Effector memory CD4-positive, alpha-beta T cell (primary cell): ENCODE results near the gene VPS39.
"Not testable (repeated sequence)": the region's sequence is repeated elsewhere in the genome, so short reads cannot be mapped to it uniquely, and the experiment has no call there.

ENCODE experiments used
- DNase-seq, 3 donors: peaks; one replicate each; pipeline ENCODE4 v3.0.0-alpha.2; 2020
- H3K27ac ChIP-seq: 2 replicates; pipeline ENCODE4 v1.7.0; 2013; ENCODE audit warnings: mild to moderate bottlenecking, low read length, moderate library complexity; ENCODE audit not compliant: insufficient read depth, poor library complexity, severe bottlenecking
- H3K27me3 ChIP-seq: replicated peaks from 2 replicates; pipeline ENCODE4 v1.7.0; 2013; ENCODE audit warnings: mild to moderate bottlenecking, low read length; ENCODE audit not compliant: insufficient read depth, control insufficient read depth, poor library complexity, severe bottlenecking
- H3K36me3 ChIP-seq: 2 replicates; pipeline ENCODE4 v1.7.0; 2013; ENCODE audit warnings: mild to moderate bottlenecking, low read length, moderate library complexity; ENCODE audit not compliant: control insufficient read depth, insufficient read depth
- H3K4me1 ChIP-seq: 2 replicates; pipeline ENCODE4 v1.7.0; 2013; ENCODE audit warnings: low read length, mild to moderate bottlenecking; ENCODE audit not compliant: control insufficient read depth, insufficient read depth, poor library complexity, severe bottlenecking
- H3K4me3 ChIP-seq: 2 replicates; pipeline ENCODE4 v1.7.0; 2013; ENCODE audit warnings: low read length, low read depth, mild to moderate bottlenecking; ENCODE audit not compliant: insufficient read depth, poor library complexity, severe bottlenecking
- H3K9me3 ChIP-seq: 2 replicates; pipeline ENCODE4 v1.7.0; 2013; ENCODE audit warnings: mild to moderate bottlenecking, low read length, moderate library complexity; ENCODE audit not compliant: control insufficient read depth
- total RNA-seq, 3 donors: gene quantifications; one replicate each; lab custom pipeline; 2026; lab: John Stamatoyannopoulos, UW

The VPS39 gene
- 88.4 to 129 (median 95.2) reads per million in 3 donors for total RNA-seq

DNA sequence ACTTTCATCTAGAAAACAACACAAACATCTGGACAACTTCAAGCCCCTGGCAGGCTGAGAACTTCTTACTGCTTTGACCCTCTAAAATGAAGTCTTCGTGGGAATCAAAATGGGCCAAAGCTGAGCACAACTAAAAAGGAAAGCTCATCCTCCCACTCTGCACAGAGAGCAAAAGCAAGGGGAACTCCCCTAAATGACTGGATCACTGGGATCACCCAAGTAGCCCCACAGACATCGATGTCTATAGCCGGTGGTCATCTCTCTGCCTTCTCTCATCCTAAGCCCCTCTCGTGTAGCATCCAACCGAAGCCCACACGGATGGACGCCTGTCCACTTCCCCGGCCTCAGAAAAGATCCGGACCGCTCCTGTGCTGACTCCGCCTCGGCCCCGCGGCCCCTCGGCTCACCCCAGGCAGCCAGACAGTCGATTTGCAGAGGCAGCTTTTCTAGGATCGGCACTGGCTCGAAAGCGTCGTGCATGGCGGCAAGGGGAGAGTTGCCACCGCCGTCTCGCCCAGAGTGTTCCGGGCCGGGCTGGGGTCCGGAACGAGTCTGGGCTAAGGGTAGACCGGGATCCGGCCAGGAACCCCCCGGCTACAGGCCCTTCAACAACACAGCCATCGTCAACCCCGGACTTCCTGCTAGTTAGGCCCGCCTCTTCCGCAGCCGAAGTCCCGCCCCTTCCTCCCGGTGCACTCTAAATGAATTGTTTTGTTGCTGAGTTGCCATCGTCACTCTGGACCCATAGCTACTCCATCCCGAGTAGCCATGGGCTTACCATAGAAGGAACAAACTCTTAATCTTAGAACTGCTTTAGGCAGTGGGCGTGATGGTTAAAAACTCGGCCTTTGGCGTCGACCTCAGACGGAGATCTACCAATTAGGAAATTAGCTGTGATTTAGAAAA, at the start of gene VPS39:
Gene VPS39, minus strand, starts transcription at position 631 of the 906 bp plus-strand sequence. Its CDS starts 151 bp downstream, at position 480.
- peaks cover 21% of the 10 kb centered on the region for H3K36me3 ChIP-seq
- peak; percentile 60 to 71 (median 68) for DNase-seq
- no peaks in the 10 kb centered on the region for H3K9me3 ChIP-seq
- H3K27ac ChIP-seq, result peak within 1 kb of the TSS; percentile 84
- H3K4me3 ChIP-seq, result peak within 1 kb of the TSS; percentile 93
- peaks cover 14% of the 10 kb centered on the region for H3K4me1 ChIP-seq
- no peaks in the 10 kb centered on the region for H3K27me3 ChIP-seq

DNA sequence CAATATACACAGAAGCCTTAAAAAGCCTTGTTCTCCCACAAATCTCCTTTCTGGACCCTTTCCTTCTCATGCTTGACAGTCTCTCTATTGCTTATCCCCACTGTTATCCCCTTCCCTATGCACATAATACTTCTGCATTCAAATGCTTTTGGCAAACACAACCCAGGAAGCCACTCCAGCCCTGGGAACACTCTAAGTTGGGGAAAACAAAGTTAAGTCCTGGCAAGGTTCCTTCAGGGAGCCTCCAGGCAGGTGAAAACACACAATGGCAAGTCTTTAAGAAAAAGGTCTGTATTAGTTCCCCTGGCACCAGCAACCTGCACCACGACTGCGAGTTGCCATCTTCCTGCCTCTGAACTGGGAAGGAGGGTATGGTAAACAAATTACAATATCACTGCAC, 45.2 kb upstream of the VPS39 start:
- Histone ChIP-seq H3K27me3 (no peaks in the 10 kb centered on the region), H3K4me3 (no peak overlapping the region), H3K9me3 (no peaks in the 10 kb centered on the region), H3K4me1 (no peaks in the 10 kb centered on the region), H3K36me3 (peaks cover 18% of the 10 kb centered on the region), H3K27ac (no peak overlapping the region)
- DNase-seq, result no peak

DNA sequence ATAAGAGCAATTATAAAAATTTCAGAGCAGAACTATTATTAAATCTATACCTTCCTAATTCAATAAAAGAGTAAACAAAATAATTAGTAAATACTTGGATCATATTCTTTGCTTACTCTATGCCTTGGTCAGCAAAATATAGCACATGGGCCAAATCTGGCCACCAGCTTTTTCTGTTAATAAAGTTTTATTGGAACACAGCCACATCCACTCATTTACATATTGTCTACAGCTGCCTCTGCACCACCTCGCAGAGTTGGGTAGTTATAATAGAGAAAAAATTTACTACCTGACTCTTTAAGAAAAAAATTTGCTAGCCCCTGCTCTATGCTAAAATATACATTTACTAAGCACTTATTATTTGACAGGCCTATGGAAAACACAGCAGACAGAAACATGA, 32.7 kb upstream of the VPS39 start:
- DNase-seq, result no peak
- H3K9me3 ChIP-seq, result no peaks in the 10 kb centered on the region
- no peaks in the 10 kb centered on the region for H3K4me1 ChIP-seq
- H3K36me3 ChIP-seq, result peaks cover 48% of the 10 kb centered on the region
- no peaks in the 10 kb centered on the region for H3K27me3 ChIP-seq
- H3K27ac ChIP-seq, result no peak overlapping the region
- H3K4me3 ChIP-seq, result no peak overlapping the region

GRCh38 chr15:42239528-42240182, 31.6 kb upstream of the VPS39 start:
- no peak for DNase-seq
- no peaks in the 10 kb centered on the region for H3K4me1 ChIP-seq
- H3K4me3 ChIP-seq, result no peak overlapping the region
- H3K9me3 ChIP-seq, result no peaks in the 10 kb centered on the region
- peaks cover 56% of the 10 kb centered on the region for H3K36me3 ChIP-seq
- no peaks in the 10 kb centered on the region for H3K27me3 ChIP-seq
- H3K27ac ChIP-seq, result no peak overlapping the region

DNA sequence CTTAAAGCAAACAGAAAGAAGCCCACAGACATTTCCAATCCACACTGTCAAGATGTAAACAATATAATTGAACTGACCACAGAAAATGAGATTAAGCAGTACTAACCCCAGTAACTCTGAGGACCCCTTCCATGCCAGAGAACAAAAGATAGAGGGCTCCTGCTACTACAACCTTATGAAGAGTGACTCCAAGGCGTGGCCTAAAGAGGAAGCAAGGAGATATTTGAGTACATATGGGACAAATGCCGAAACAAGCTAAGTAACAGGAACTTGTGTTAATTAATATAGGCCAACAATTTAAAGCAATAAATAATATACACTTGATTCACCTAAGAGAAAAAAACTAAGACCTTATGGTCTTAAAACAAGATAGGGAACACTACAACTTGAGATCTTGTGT, 25.0 kb upstream of the VPS39 start:
- Histone ChIP-seq H3K36me3 (peaks cover 68% of the 10 kb centered on the region), H3K9me3 (no peaks in the 10 kb centered on the region), H3K4me1 (no peaks in the 10 kb centered on the region), H3K27ac (no peak overlapping the region), H3K4me3 (no peak overlapping the region), H3K27me3 (no peaks in the 10 kb centered on the region)
- DNase-seq, result no peak

DNA sequence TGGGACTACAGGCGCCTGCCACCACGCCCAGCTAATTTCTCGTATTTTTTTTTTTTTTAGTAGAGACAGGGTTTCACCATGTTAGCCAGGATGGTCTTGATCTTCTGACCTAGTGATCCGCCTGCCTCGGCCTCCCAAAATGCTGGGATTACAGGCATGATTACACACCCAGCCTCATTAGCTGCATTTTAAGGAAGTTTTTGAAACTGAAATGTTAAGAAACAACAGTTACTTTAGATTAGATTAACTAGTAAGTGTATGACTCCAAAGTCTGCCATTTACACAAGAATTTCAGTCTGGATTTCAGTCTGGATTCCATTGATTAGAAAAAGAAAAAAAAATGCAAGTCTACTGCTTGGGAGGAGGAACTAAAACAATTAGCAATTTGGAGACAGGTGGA, 24.5 kb upstream of the VPS39 start:
- Histone ChIP-seq H3K27me3 (no peaks in the 10 kb centered on the region), H3K4me1 (no peaks in the 10 kb centered on the region), H3K27ac (no peak overlapping the region), H3K9me3 (no peaks in the 10 kb centered on the region), H3K36me3 (peaks cover 66% of the 10 kb centered on the region), H3K4me3 (no peak overlapping the region)
- DNase-seq, result no peak

- Histone ChIP-seq H3K4me3 (no peak overlapping the region), H3K27ac (no peak overlapping the region), H3K27me3 (no peaks in the 10 kb centered on the region), H3K36me3 (peaks cover 66% of the 10 kb centered on the region), H3K9me3 (no peaks in the 10 kb centered on the region), H3K4me1 (no peaks in the 10 kb centered on the region)
- DNase-seq, result no peak
These were observed 23.0 kb upstream of the VPS39 start for GRCh38 chr15:42231088-42231487.

- H3K36me3 ChIP-seq, result peaks cover 73% of the 10 kb centered on the region
- not testable (repeated sequence) for H3K27ac ChIP-seq, H3K4me3 ChIP-seq, DNase-seq, H3K4me1 ChIP-seq, H3K9me3 ChIP-seq, H3K27me3 ChIP-seq
These were observed 20.9 kb upstream of the VPS39 start for GRCh38 chr15:42228981-42229380.

GRCh38 chr15:42228036-42228435, 19.9 kb upstream of the VPS39 start:
- DNase-seq, result no peak
- no peak overlapping the region for H3K27ac ChIP-seq
- no peaks in the 10 kb centered on the region for H3K27me3 ChIP-seq
- H3K9me3 ChIP-seq, result no peaks in the 10 kb centered on the region
- H3K4me1 ChIP-seq, result no peaks in the 10 kb centered on the region
- H3K36me3 ChIP-seq, result peaks cover 70% of the 10 kb centered on the region
- no peak overlapping the region for H3K4me3 ChIP-seq

GRCh38 chr15:42226648-42227047, 18.5 kb upstream of the VPS39 start:
- Histone ChIP-seq H3K4me1 (no peaks in the 10 kb centered on the region), H3K4me3 (no peak overlapping the region), H3K36me3 (peaks cover 69% of the 10 kb centered on the region), H3K27me3 (no peaks in the 10 kb centered on the region), H3K9me3 (no peaks in the 10 kb centered on the region), H3K27ac (no peak overlapping the region)
- no peak for DNase-seq
